ENCODE data around the gene TRIM40.
"Not testable (repeated sequence)": the region's sequence is repeated elsewhere in the genome, so short reads cannot be mapped to it uniquely, and the experiment has no call there.

TRIM40 gene

GRCh38 chr6:30130179-30130679, 5.7 kb upstream of the TRIM40 start:
- DNase-seq (ENCODE audit: insufficient read length, low spot score) (no peak), FAIRE-seq (no peak)
- TF ChIP-seq POU2F2 (IDR thresholded peaks at IDR 0.05; ENCODE audit: low read depth, low read length) (no peak), PAX5 (IDR thresholded peaks at IDR 0.05; ENCODE audit: insufficient read depth, low read length, severe bottlenecking) (no peak), SPI1 (IDR thresholded peaks at IDR 0.05; ENCODE audit: low read depth, low read length) (no peak), POLR2AphosphoS5 (IDR thresholded peaks at IDR 0.05; ENCODE audit: low read depth, low read length) (no peak)

- FAIRE-seq (peak; percentile 98), DNase-seq (ENCODE audit: insufficient read length, low spot score) (peak; percentile 66)
- TF ChIP-seq POU2F2 (IDR thresholded peaks at IDR 0.05; ENCODE audit: low read depth, low read length) (no peak), TAF1 (IDR thresholded peaks at IDR 0.05; ENCODE audit: low read depth, low read length) (no peak), POLR2A (IDR thresholded peaks at IDR 0.05; ENCODE audit: low read depth, low read length) (no peak), SPI1 (IDR thresholded peaks at IDR 0.05; ENCODE audit: low read depth, low read length) (no peak)
Measured at GRCh38 chr6:30130887-30131862, 4.8 kb upstream of the TRIM40 start.

GRCh38 chr6:30131947-30132497, 3.9 kb upstream of the TRIM40 start:
- FAIRE-seq = no peak
- DNase-seq (ENCODE audit: insufficient read length, low spot score) = no peak
- TF ChIP-seq POLR2AphosphoS5 (IDR thresholded peaks at IDR 0.05; ENCODE audit: low read depth, low read length) = no peak

- DNase-seq (ENCODE audit: insufficient read length, low spot score) = no peak
- FAIRE-seq = no peak
- TF ChIP-seq POLR2AphosphoS5 (IDR thresholded peaks at IDR 0.05; ENCODE audit: low read depth, low read length) (no peak), POU2F2 (IDR thresholded peaks at IDR 0.05; ENCODE audit: low read depth, low read length) (no peak), PAX5 (IDR thresholded peaks at IDR 0.05; ENCODE audit: insufficient read depth, low read length, severe bottlenecking) (no peak), TAF1 (IDR thresholded peaks at IDR 0.05; ENCODE audit: low read depth, low read length) (no peak), SPI1 (IDR thresholded peaks at IDR 0.05; ENCODE audit: low read depth, low read length) (no peak), POLR2A (IDR thresholded peaks at IDR 0.05; ENCODE audit: low read depth, low read length) (no peak)
Measured at GRCh38 chr6:30135147-30135546, 793 bp upstream of the TRIM40 start.

GRCh38 chr6:30136570-30137286, 788 bp downstream of the TRIM40 start:
- DNase-seq (ENCODE audit: insufficient read length, low spot score) = no peak
- no peak for FAIRE-seq
- TF ChIP-seq POU2F2 (IDR thresholded peaks at IDR 0.05; ENCODE audit: low read depth, low read length) (no peak), PAX5 (IDR thresholded peaks at IDR 0.05; ENCODE audit: insufficient read depth, low read length, severe bottlenecking) (no peak), POLR2A (IDR thresholded peaks at IDR 0.05; ENCODE audit: low read depth, low read length) (no peak), TAF1 (IDR thresholded peaks at IDR 0.05; ENCODE audit: low read depth, low read length) (no peak), POLR2AphosphoS5 (IDR thresholded peaks at IDR 0.05; ENCODE audit: low read depth, low read length) (no peak), SPI1 (IDR thresholded peaks at IDR 0.05; ENCODE audit: low read depth, low read length) (no peak)

GRCh38 chr6:30140240-30140639, 4.3 kb downstream of the TRIM40 start:
- not testable (repeated sequence) for DNase-seq (ENCODE audit: insufficient read length, low spot score); FAIRE-seq

GRCh38 chr6:30142665-30143064, 6.7 kb downstream of the TRIM40 start:
- FAIRE-seq (no peak), DNase-seq (ENCODE audit: insufficient read length, low spot score) (no peak)
- TF ChIP-seq PAX5 (IDR thresholded peaks at IDR 0.05; ENCODE audit: insufficient read depth, low read length, severe bottlenecking) = no peak

- TF ChIP-seq PAX5 (IDR thresholded peaks at IDR 0.05; ENCODE audit: insufficient read depth, low read length, severe bottlenecking) = no peak
- TF ChIP-seq SPI1 (IDR thresholded peaks at IDR 0.05; ENCODE audit: low read depth, low read length) = no peak
- TF ChIP-seq TAF1 (IDR thresholded peaks at IDR 0.05; ENCODE audit: low read depth, low read length) = no peak
- TF ChIP-seq POLR2AphosphoS5 (IDR thresholded peaks at IDR 0.05; ENCODE audit: low read depth, low read length) = no peak
- TF ChIP-seq POU2F2 (IDR thresholded peaks at IDR 0.05; ENCODE audit: low read depth, low read length) = no peak
- TF ChIP-seq POLR2A (IDR thresholded peaks at IDR 0.05; ENCODE audit: low read depth, low read length) = no peak
- DNase-seq (ENCODE audit: insufficient read length, low spot score) (no peak), FAIRE-seq (no peak)
Measured at GRCh38 chr6:30143780-30144179, 7.8 kb downstream of the TRIM40 start.

GRCh38 chr6:30144811-30145210, 8.9 kb downstream of the TRIM40 start:
- no peak for DNase-seq (ENCODE audit: insufficient read length, low spot score)
- FAIRE-seq = no peak
- TF ChIP-seq PAX5 (IDR thresholded peaks at IDR 0.05; ENCODE audit: insufficient read depth, low read length, severe bottlenecking) (no peak), TAF1 (IDR thresholded peaks at IDR 0.05; ENCODE audit: low read depth, low read length) (no peak), SPI1 (IDR thresholded peaks at IDR 0.05; ENCODE audit: low read depth, low read length) (no peak), POLR2A (IDR thresholded peaks at IDR 0.05; ENCODE audit: low read depth, low read length) (no peak), POLR2AphosphoS5 (IDR thresholded peaks at IDR 0.05; ENCODE audit: low read depth, low read length) (no peak), POU2F2 (IDR thresholded peaks at IDR 0.05; ENCODE audit: low read depth, low read length) (no peak)

GRCh38 chr6:30145818-30146217, 9.9 kb downstream of the TRIM40 start:
- no peak for FAIRE-seq
- DNase-seq (ENCODE audit: insufficient read length, low spot score) = no peak
- TF ChIP-seq POLR2AphosphoS5 (IDR thresholded peaks at IDR 0.05; ENCODE audit: low read depth, low read length) (no peak), TAF1 (IDR thresholded peaks at IDR 0.05; ENCODE audit: low read depth, low read length) (no peak), POU2F2 (IDR thresholded peaks at IDR 0.05; ENCODE audit: low read depth, low read length) (no peak), SPI1 (IDR thresholded peaks at IDR 0.05; ENCODE audit: low read depth, low read length) (no peak), POLR2A (IDR thresholded peaks at IDR 0.05; ENCODE audit: low read depth, low read length) (no peak), PAX5 (IDR thresholded peaks at IDR 0.05; ENCODE audit: insufficient read depth, low read length, severe bottlenecking) (no peak)

Data from GM12891 (cell line).